AG10803 (cell line): ENCODE data around the gene RASGRP2.

Experiments used
- DNase-seq: peaks from one replicate; pipeline ENCODE4 v3.0.0; 2010; ENCODE audit warnings: low read depth
- H3K4me3 ChIP-seq: 2 replicates; pipeline ENCODE4 v1.5.1; 2011; ENCODE audit warnings: mild to moderate bottlenecking, low read length, control low read depth
- TF ChIP-seq, protein P1 (sequence below): conservative IDR thresholded peaks from 2 replicates; pipeline ENCODE4 v1.5.1; 2011; ENCODE audit warnings: mild to moderate bottlenecking, low read length, control low read depth, inconsistent platforms

The RASGRP2 gene

DNA sequence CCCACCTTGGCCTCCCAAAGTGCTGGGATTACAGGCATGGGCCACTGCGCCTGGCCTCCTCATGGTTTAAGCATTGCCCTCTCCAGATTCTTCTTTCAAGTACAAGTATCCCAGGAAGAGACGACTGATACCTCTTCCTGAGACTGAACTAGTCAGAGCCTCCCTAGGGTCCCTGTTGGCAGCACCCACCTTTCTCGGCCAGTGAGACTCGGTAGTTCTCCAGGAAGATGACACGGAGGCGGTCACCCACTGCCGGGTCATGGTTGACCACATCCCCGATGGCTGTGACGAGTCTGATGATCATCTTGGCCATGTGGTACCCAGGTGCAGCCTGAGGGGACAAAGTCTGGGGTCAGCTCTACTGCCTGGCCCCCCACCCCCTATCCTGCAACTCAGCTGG lies 7.2 kb upstream of the RASGRP2 start:
- DNase-seq: no peak
- TF ChIP-seq, protein P1, sequence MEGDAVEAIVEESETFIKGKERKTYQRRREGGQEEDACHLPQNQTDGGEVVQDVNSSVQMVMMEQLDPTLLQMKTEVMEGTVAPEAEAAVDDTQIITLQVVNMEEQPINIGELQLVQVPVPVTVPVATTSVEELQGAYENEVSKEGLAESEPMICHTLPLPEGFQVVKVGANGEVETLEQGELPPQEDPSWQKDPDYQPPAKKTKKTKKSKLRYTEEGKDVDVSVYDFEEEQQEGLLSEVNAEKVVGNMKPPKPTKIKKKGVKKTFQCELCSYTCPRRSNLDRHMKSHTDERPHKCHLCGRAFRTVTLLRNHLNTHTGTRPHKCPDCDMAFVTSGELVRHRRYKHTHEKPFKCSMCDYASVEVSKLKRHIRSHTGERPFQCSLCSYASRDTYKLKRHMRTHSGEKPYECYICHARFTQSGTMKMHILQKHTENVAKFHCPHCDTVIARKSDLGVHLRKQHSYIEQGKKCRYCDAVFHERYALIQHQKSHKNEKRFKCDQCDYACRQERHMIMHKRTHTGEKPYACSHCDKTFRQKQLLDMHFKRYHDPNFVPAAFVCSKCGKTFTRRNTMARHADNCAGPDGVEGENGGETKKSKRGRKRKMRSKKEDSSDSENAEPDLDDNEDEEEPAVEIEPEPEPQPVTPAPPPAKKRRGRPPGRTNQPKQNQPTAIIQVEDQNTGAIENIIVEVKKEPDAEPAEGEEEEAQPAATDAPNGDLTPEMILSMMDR: no peak
- no peak overlapping the region for H3K4me3 ChIP-seq

DNA sequence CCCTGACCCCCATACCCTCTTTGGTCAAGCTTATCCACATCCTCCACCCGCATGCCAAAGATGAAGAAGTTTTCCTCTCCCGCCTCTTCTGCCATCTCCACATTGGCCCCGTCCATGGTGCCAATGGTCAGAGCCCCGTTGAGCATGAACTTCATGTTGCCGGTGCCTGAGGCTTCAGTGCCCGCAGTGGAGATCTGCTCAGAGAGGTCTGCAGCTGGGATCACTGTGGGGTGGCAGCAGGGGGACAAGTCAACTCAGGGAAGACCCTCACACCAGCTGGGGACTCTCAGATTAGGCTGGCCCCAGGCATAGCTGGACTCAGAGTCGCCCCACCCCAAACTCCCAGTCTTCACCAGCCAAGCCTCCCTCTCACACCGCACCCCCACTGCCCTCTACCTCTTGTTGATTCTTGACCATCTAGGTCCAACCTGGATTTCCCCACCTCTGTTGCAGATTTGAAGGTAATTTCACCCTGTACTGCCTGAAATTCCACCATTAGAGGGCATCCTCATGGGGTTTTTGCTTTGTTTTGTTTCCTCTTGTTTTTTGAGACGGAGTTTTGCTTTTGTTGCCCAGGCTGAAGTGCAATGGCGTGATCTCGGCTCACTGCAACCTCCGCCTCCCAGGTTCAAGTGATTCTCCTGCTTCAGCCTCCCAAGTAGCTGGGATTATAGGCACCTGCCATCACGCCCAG lies 6.6 kb upstream of the RASGRP2 start:
- TF ChIP-seq, protein P1: no peak
- no peak for DNase-seq
- H3K4me3 ChIP-seq: no peak overlapping the region

DNA sequence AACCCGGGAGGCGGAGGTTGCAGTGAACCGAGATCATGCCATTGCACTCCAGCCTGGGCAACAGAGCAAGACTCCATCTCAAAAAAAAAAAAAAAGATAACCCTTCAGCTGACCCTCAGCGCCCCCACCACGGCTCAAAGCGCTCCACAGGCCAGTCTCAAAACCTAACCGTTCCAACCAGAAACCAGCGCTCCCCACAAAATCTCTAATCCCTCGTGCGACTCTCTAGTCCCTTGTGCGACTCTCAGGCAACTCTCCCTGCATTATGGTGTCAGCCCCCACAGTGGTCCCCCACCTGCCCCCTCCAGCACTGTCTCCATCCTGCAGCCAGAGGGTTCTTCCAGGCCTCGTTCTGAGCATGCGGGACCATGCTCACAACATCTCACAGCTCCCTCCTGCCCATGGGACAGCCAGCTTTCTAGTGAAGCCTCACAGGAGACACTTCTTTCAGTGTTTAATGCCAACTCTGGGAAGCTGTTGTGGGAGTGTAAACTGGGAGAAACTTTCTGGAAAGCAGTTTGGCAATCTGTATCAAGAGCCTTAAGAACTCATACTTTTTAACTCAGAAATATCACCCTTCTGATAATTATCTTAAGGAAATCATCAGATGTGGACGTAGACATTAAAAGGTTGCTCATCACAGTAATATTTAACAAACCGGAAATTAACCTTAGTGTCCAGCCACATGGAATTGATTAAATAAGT lies 4.2 kb upstream of the RASGRP2 start:
- TF ChIP-seq, protein P1: no peak
- DNase-seq: peak; percentile 91
- H3K4me3 ChIP-seq: no peak overlapping the region

DNA sequence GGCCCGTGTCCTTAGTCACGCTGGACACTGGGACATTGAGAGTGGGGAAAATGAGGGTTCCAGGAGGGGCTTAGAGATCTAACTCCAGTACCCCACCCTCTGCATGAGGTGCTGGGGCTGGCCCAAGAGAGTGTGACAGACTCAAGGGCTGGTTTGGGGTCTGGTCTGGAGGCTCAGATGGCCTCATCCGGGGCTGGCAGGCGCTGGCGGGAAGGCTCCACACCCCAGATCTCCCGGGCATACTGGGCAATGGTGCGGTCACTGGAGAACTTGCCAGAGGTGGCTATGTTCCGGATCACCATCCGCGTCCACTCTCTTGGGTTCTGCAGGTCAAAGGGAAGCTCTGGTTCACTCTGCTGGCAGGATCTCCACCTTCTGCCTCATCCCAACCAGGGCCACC lies 2.5 kb upstream of the RASGRP2 start:
- TF ChIP-seq, protein P1: no peak
- no peak for DNase-seq
- no peak overlapping the region for H3K4me3 ChIP-seq

DNA sequence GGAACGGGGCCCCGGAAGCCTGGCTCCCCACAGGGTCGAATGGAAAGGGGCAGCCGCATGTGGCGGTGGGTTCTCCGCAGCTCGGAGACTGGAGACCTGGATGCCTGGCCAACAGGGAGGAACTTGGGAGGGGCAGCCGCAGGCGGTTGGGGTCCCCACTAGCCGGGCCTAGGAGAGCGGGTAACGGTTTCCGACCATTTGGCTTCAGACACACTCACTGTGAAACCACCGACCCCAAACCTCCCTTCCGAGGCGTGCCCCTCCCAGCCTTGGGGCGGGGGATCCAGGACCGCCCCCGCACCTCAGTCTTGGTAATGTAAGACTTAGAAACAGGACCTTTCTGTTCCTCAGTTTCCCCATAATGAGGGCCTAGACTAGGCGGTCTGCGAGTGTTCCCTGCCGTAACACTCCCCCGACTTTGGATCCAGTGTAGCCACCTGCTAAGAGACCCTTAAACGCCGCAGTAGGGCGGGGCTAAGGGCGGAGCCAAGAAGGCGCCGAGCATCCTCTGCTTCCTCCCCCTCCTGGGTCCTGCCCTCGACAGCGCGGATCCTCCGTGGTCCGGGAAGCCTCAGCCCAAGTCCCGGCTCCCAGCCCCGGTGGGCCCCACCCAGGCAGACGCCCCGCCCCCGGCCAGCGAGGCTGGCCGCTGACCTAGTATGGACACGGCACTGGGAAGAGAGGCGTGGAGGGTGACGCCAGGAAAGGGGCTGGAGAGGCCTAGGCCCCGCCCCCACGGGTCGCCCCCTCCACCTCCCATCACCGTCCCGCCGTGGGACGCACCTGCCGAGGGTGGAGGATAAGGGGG lies 1.8 kb upstream of the RASGRP2 start:
- TF ChIP-seq, protein P1: no peak
- DNase-seq: peak; percentile 28
- peak overlapping the region; percentile 29 for H3K4me3 ChIP-seq

DNA sequence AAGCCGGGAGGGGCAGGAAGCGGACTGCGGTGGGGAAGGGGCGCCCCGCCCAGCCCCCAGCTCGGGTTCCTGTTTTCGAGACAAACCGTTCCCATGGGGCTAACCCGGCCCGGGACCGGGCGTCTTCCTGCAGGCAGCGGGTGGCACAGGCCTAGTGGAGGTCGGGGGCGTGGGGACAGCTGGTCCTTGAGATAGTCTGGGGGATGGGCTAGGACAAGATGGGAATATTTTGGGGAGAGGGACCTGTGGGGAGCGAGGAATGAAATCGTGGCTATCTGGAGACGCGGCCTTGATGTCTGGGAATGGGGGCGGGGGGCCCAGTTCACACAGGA lies 1.2 kb upstream of the RASGRP2 start:
- no peak for DNase-seq
- H3K4me3 ChIP-seq: peak overlapping the region; percentile 12; the same call in 1 of the 2 replicates
- TF ChIP-seq, protein P1: no peak
